DMS53 treated with DMSO at 0.1 percent for 48 hours (cell line): ENCODE results near the gene THOC6.
A peak's percentile ranks its signal among the peaks of the same experiment; 100 is the strongest.

Experiments
- DNase-seq: peaks from one replicate; lab custom pipeline; 2025; ENCODE audit not compliant: unreplicated experiment; lab: John Stamatoyannopoulos, UW

THOC6 gene

GRCh38 chr16:3014971-3015370, 8.9 kb upstream of the THOC6 start:
- DNase-seq: no peak

GRCh38 chr16:3015865-3016521, 7.8 kb upstream of the THOC6 start:
- DNase-seq: no peak

DNA sequence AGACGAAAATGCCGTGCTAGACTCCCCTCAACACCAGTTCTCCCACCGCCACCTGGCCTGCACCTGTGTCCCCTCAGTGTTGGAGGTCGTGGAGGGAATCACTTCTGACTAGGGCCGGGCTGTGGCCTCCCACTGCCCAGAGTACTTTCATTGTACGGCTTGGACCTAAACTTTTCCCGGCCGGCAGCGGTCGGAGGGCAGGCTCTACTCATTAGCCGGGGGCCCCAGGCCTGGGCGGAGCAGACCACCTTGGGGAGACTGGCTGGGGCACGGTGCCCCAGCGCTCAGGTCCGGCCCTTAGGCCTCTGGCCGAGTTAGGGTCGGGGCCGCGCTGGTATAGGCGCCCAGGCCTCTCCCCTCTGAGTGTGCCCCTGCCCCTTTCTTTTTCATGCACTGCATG, 6.5 kb upstream of the THOC6 start:
- no peak for DNase-seq

DNA sequence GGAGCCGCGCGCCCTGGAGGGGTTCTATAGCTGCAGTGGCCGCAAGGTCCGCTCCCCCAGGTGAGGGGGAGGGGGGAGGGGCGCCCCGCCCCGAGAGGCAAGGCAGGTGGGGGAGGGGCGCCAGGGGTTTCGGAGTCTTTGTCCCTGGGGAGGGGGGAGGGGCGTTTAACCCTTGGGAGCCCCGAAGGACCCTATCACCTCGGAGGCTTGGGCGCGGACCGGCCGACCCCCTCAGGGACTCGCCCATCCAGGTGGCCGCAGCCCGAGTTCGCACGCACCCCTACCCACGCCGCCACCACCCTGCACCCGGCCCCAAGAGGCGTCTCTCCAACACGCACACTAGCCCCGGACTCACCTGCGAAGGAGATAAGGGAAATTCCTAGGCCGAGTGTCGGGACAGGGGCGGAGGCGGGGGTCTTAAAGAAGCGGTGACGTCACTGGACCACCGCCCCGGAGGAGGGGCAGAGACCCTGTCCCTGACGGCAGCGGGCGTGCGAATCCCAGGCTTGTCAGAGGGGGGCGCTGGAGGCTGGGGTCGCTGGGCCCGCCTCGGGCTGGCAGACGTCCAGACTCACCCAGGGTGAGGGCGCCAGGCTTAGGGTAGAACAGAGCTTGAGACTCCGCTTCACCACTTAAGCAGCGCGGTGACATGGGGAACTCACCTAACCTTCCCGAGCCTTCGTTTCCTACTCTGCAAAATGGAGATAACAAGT, 5.9 kb upstream of the THOC6 start, which contains the start of gene CLDN6:
TSS of gene CLDN6 (minus strand) at position 390 of the 713 bp plus-strand sequence. CDS start 2,162 bp downstream, outside the sequence.
- no peak for DNase-seq

- DNase-seq: no peak
These were observed 4.1 kb upstream of the THOC6 start for GRCh38 chr16:3019594-3020246.

DNA sequence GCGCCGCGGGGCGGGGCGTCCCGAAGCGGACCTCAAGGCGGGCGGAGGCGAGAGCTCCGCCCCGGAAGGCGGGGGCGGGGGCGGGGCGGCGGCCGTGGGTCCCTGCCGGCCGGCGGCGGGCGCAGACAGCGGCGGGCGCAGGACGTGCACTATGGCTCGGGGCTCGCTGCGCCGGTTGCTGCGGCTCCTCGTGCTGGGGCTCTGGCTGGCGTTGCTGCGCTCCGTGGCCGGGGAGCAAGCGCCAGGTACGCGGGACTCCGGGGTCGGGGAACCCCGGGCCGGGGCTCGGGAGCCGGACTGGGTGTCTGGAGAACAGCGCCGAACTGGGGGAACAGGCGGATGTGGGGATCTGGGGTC, 3.6 kb upstream of the THOC6 start, which contains the start of gene TNFRSF12A:
TSS of gene TNFRSF12A (plus strand) at position 122 of the 357 bp plus-strand sequence. CDS start at position 152, 30 bp downstream.
- DNase-seq: peak; percentile 45

DNA sequence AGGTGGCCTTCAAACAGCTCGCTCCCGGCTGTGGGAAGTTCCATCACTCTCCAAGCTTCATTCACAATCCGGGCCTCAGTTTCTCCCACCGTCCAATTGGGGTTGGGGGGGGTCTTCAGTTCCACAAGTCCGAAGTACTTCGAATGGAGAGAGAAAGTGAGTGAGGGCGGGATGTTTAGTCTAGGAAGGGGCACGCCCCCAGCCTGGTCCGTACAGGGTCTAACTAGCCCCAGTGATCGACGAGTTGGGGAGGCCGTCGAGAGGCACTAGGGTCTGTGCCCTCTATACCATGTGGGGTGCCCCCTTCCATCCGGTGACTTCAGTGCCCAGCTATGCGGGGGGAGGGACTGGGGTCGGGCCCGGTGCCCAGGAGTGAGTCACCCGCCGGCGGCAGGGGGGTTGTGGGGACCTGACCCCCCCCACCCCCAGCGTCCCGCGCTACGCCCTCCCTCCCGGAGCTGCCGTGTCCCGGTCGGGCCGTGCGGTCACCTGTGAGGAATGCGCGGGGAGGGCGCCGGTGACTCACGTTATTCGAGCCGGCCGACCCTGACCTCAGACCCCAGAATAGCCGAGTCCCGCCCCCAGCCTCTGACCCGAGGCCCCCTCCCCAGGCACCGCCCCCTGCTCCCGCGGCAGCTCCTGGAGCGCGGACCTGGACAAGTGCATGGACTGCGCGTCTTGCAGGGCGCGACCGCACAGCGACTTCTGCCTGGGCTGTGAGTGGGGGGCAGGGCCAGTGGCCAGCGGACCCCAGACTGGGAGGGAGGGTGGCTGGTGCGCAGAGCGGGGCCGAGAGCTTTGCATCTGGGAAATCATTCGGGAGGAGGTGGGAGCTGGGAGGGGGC, 3.0 kb upstream of the THOC6 start:
- no peak for DNase-seq

DNA sequence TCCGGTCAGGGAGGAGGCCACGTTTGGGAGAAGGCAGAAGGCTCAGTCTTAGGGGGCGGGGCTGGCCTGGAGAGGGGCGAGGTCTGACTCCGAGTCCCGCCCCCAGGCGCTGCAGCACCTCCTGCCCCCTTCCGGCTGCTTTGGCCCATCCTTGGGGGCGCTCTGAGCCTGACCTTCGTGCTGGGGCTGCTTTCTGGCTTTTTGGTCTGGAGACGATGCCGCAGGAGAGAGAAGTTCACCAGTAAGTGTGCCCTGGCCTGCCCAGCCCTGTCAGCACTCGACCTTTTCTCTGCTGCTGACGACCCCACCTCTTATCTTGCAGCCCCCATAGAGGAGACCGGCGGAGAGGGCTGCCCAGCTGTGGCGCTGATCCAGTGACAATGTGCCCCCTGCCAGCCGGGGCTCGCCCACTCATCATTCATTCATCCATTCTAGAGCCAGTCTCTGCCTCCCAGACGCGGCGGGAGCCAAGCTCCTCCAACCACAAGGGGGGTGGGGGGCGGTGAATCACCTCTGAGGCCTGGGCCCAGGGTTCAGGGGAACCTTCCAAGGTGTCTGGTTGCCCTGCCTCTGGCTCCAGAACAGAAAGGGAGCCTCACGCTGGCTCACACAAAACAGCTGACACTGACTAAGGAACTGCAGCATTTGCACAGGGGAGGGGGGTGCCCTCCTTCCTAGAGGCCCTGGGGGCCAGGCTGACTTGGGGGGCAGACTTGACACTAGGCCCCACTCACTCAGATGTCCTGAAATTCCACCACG, 2.2 kb upstream of the THOC6 start:
- DNase-seq: peak; percentile 39

GRCh38 chr16:3022208-3022683, 1.6 kb upstream of the THOC6 start:
- peak; percentile 48 for DNase-seq

GRCh38 chr16:3022684-3023414, 986 bp upstream of the THOC6 start:
- no peak for DNase-seq

- no peak for DNase-seq
These were observed 493 bp upstream of the THOC6 start for GRCh38 chr16:3023415-3023668.

GRCh38 chr16:3025032-3026002, 1.5 kb downstream of the THOC6 start:
- DNase-seq: no peak

DNA sequence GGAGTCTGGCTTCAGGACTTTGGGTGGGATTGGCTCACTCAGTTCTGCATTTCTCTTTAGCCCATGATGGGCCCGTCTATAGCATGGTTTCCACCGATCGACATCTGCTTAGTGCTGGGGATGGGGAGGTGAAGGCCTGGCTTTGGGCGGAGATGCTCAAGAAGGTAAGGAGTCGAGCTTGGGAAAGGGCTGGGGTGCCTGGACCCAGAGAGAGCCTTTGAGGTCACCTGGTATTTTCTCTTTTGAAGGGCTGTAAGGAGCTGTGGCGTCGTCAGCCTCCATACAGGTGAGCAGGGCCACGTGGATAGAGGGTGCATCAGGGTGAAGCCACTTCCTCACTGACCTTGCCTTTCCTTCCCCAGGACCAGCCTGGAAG, 2.2 kb downstream of the THOC6 start:
- DNase-seq: no peak

- no peak for DNase-seq
These were observed 3.0 kb downstream of the THOC6 start for GRCh38 chr16:3026609-3027488.

DNA sequence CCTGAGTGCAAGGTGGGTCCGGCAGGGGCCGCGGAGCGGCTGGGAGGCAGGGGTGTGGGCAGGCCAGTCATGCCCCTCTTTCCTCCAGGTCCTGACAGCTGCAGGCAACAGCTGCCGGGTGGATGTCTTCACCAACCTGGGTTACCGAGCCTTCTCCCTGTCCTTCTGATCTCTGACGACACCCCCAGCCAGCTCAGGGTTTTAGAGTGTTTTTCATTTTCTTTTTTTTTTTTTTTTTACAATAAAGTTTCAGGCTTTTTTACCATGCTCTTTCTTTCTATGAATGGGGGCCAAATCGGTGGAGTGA, 3.6 kb downstream of the THOC6 start:
- no peak for DNase-seq

- peak; percentile 53 for DNase-seq
These were observed 4.3 kb downstream of the THOC6 start for GRCh38 chr16:3027983-3028715.

DNA sequence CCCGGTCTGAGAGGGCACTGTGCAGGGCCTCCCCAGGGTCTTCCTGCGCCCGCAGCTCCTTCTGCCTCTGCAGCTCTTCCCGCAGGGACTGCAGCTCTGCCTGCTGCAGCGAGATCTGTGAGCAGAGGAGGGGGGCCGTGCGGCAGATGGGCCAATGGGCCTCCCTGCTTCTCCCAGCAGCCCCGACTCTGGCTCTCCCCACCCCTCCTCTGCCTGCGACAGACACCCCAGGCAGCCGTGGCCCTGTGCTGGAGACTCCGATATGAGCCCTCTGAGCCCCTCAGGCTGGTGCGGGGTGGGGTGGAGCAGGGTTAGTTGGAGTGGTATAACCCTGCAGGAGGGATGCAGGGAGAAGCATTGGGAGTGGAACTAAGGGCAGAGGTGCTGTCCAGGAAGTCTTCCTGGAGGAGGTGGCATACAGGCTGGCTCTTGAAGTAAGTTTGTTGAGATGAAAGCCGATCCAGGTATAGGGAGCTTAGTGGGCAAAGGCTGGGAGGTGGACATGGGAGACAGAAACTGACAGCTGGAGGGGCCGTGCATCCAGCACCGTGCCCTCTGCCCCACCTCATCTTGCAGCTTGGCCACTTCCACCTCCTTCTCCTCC, 5.0 kb downstream of the THOC6 start:
- no peak for DNase-seq
